ENCODE results near the gene NR2C1. TPM values are rescaled to one million over a fixed set of nuclear protein-coding genes. Genes with fewer than 3 reads are reported as not detected.

Gene NR2C1
- total RNA-seq, 1 experiment from 2014 or later: 45.2 TPM

DNA sequence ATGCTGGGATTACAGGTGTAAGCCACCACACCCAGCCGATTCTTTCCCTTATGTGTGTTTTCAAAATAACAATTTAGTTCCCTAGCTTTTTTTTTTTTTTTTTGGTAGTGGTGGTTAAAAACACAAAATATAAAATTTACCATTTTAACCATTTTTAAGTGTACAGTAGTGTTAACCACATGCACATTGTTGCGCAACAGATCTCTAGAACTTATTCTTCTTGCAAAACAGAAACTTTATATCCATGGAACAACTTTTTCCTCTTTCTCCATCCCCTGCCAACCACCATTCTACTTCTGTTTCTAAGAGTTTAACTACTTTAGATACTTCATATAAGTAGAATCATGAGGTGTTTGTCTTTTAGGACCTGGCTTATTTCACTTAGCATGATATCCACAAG, 68.8 kb downstream of the NR2C1 start:
- no peak for DNase-seq
- Histone ChIP-seq H4K20me1 (ENCODE audit: insufficient read depth, low read depth, low read length) (peaks cover 3% of the 10 kb centered on the region; the same call in 1 of the 2 replicates), H3K4me2 (ENCODE audit: low read depth, low read length, poor library complexity, severe bottlenecking) (peak overlapping the region; percentile 99), H3K4me3 (ENCODE audit: low read length) (no peak overlapping the region; the same call in 1 of the 2 replicates), H3K27ac (ENCODE audit: low read length) (no peak overlapping the region), H2AFZ (ENCODE audit: low read length) (no peak overlapping the region), H3K4me1 (ENCODE audit: low read length) (peaks cover 30% of the 10 kb centered on the region), H3K9me2 (replicated peaks; ENCODE audit: insufficient read depth, low read length) (no peaks in the 10 kb centered on the region), H3K9ac (ENCODE audit: low read length) (no peak overlapping the region), H3K36me3 (ENCODE audit: insufficient read depth, low read length) (peaks cover 16% of the 10 kb centered on the region), H3K27me3 (ENCODE audit: low read length) (no peaks in the 10 kb centered on the region), H3K79me2 (ENCODE audit: low read length) (peaks cover 38% of the 10 kb centered on the region), H3K9me3 (ENCODE audit: low read length) (0 out of 2 replicates have a peak, but pooled peaks cover 3% of the 10 kb centered on the region)

DNA sequence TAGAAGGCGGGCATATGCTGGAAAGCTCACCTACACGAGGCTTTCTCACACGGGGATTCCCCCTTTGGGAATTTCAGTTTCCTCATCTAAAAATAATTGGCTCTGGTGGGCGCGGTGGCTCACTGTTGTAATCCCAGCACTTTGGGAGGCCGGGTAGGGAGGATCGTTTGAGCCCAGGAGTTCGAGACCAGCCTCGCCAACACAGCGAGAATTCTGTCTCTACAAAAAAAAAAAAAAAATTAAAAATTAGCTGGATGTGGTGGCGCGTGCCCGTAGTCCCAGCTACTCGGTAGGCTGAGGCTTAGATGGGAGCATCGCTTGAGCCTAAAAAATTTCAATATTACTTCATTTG, 69.5 kb downstream of the NR2C1 start:
- H3K4me1 ChIP-seq (ENCODE audit: low read length): peaks cover 36% of the 10 kb centered on the region
- peaks cover 20% of the 10 kb centered on the region for H3K36me3 ChIP-seq (ENCODE audit: insufficient read depth, low read length)

DNA sequence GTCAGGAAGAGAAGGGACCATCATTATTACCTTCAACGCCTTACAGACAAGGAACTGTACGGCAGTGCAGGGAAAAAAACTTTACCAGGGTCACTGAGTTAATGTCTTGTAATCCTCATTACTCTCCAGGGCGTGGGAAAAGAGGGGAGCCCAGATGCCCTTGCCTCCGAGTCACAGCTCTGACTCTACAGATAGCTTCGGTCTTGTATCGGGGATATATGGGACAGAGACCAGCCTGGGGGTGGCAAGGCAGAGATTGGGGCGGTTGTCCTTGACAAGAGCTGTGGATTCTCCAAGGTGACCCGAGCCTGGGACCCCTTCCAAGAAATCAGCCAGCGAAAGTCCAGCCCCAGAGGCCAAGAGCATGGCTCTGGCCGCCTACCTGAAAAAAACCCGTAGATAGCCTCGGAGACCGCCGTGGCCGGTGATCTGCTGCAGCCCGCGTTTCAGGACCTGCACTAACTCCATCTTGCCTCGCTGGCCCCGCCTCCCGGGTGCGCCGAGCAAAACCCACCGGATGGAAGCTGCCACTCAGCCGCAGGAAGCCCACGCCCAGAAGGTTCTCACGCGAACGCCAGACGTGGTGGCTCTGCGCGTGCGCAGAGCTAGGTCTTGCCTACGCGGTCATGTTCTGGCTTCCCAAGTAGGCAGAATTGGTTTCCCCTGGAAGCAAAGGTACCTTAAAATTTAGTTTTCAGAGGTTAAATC, 70.1 kb downstream of the NR2C1 start, which contains the start of gene NDUFA12:
Gene NDUFA12, minus strand, starts transcription at position 485 of the 708 bp plus-strand sequence. Its CDS starts 17 bp downstream, at position 468.
- DNase-seq: peak; percentile 98
- no peaks in the 10 kb centered on the region for H3K27me3 ChIP-seq (ENCODE audit: low read length)
- peaks cover 24% of the 10 kb centered on the region for H3K36me3 ChIP-seq (ENCODE audit: insufficient read depth, low read length)
- H3K9ac ChIP-seq (ENCODE audit: low read length): peak within 1 kb of the TSS; percentile 87
- peak within 1 kb of the TSS; percentile 99 for H3K4me2 ChIP-seq (ENCODE audit: low read depth, low read length, poor library complexity, severe bottlenecking)
- peak within 1 kb of the TSS; percentile 96 for H3K4me3 ChIP-seq (ENCODE audit: low read length)
- H3K79me2 ChIP-seq (ENCODE audit: low read length): peaks cover 51% of the 10 kb centered on the region
- H3K4me1 ChIP-seq (ENCODE audit: low read length): peaks cover 41% of the 10 kb centered on the region
- 0 out of 2 replicates have a peak, but pooled peaks cover 3% of the 10 kb centered on the region for H3K9me3 ChIP-seq (ENCODE audit: low read length)
- H2AFZ ChIP-seq (ENCODE audit: low read length): peak within 1 kb of the TSS; percentile 36; the same call in 1 of the 2 replicates
- peaks cover 3% of the 10 kb centered on the region; the same call in 1 of the 2 replicates for H4K20me1 ChIP-seq (ENCODE audit: insufficient read depth, low read depth, low read length)
- H3K9me2 ChIP-seq (replicated peaks; ENCODE audit: insufficient read depth, low read length): no peaks in the 10 kb centered on the region
- peak within 1 kb of the TSS; percentile 76 for H3K27ac ChIP-seq (ENCODE audit: low read length)

More for the DNA sequence above, 69.5 kb downstream of the NR2C1 start:
- no peaks in the 10 kb centered on the region for H3K9me2 ChIP-seq (replicated peaks; ENCODE audit: insufficient read depth, low read length)
- H3K79me2 ChIP-seq (ENCODE audit: low read length): peaks cover 45% of the 10 kb centered on the region
- peak overlapping the region; percentile 87 for H3K9ac ChIP-seq (ENCODE audit: low read length)
- H3K27ac ChIP-seq (ENCODE audit: low read length): no peak overlapping the region
- H3K4me2 ChIP-seq (ENCODE audit: low read depth, low read length, poor library complexity, severe bottlenecking): peak overlapping the region; percentile 99
- peak overlapping the region; percentile 96 for H3K4me3 ChIP-seq (ENCODE audit: low read length)
- 0 out of 2 replicates have a peak overlapping the region, but pooled peaks have one; percentile 23 for H2AFZ ChIP-seq (ENCODE audit: low read length)
- H3K27me3 ChIP-seq (ENCODE audit: low read length): no peaks in the 10 kb centered on the region
- peaks cover 3% of the 10 kb centered on the region; the same call in 1 of the 2 replicates for H4K20me1 ChIP-seq (ENCODE audit: insufficient read depth, low read depth, low read length)
- 0 out of 2 replicates have a peak, but pooled peaks cover 3% of the 10 kb centered on the region for H3K9me3 ChIP-seq (ENCODE audit: low read length)
- no peak for DNase-seq

DNA sequence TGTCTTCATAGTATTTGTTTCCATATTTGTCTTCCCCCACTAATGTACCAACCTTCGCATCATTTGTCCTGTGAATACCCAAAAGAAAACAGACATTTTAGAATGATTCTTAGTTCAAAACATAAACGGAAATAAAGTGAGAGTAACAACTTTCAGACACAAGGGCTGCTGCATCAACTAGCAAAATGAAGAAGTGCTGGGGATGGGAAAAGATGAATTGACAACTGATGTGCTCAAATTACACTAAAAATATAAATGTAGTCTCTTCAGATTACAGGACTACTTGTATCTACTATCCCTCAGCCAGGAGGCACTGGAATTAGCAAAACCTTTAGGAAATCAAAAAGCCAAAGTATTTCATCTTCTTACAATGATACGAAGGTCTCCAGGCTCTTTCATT, 70.7 kb downstream of the NR2C1 start:
- Histone ChIP-seq H3K27me3 (ENCODE audit: low read length) (no peaks in the 10 kb centered on the region), H3K4me1 (ENCODE audit: low read length) (peaks cover 47% of the 10 kb centered on the region), H3K4me2 (ENCODE audit: low read depth, low read length, poor library complexity, severe bottlenecking) (peak overlapping the region; percentile 99), H3K36me3 (ENCODE audit: insufficient read depth, low read length) (peaks cover 24% of the 10 kb centered on the region), H3K9me2 (replicated peaks; ENCODE audit: insufficient read depth, low read length) (no peaks in the 10 kb centered on the region), H3K79me2 (ENCODE audit: low read length) (peaks cover 57% of the 10 kb centered on the region), H3K9ac (ENCODE audit: low read length) (peak overlapping the region; percentile 87), H4K20me1 (ENCODE audit: insufficient read depth, low read depth, low read length) (peaks cover 3% of the 10 kb centered on the region; the same call in 1 of the 2 replicates), H2AFZ (ENCODE audit: low read length) (no peak overlapping the region; the same call in 1 of the 2 replicates), H3K4me3 (ENCODE audit: low read length) (peak overlapping the region; percentile 96), H3K9me3 (ENCODE audit: low read length) (0 out of 2 replicates have a peak, but pooled peaks cover 3% of the 10 kb centered on the region), H3K27ac (ENCODE audit: low read length) (peak overlapping the region; percentile 76)
- peak; percentile 61 for DNase-seq

DNA sequence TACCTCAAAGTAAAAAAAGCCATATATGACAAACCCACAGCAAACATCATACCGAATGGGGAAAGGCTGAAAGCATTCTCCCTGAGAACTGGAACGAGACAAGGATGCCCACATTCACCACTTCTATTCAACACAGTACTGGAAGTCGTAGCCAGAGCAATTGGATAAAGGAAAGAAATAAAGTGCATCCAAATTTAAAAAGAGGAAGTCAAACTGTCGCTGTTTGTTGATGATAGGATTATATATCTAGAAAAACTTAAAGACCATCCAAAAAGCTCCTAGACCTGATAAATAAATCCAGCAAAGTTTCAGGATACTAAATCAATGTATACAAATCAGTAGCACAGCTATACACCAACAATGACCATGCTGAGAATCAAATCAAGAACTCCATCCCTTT, 75.1 kb downstream of the NR2C1 start:
- H3K9ac ChIP-seq (ENCODE audit: low read length): no peak overlapping the region
- peaks cover 3% of the 10 kb centered on the region; the same call in 1 of the 2 replicates for H4K20me1 ChIP-seq (ENCODE audit: insufficient read depth, low read depth, low read length)
- no peak overlapping the region for H2AFZ ChIP-seq (ENCODE audit: low read length)
- H3K4me1 ChIP-seq (ENCODE audit: low read length): peaks cover 43% of the 10 kb centered on the region
- H3K4me3 ChIP-seq (ENCODE audit: low read length): no peak overlapping the region
- no peak for DNase-seq
- H3K27me3 ChIP-seq (ENCODE audit: low read length): no peaks in the 10 kb centered on the region
- peaks cover 52% of the 10 kb centered on the region for H3K36me3 ChIP-seq (ENCODE audit: insufficient read depth, low read length)
- H3K79me2 ChIP-seq (ENCODE audit: low read length): peaks cover 90% of the 10 kb centered on the region
- H3K9me2 ChIP-seq (replicated peaks; ENCODE audit: insufficient read depth, low read length): no peaks in the 10 kb centered on the region
- no peak overlapping the region for H3K27ac ChIP-seq (ENCODE audit: low read length)
- H3K9me3 ChIP-seq (ENCODE audit: low read length): no peaks in the 10 kb centered on the region
- no peak overlapping the region for H3K4me2 ChIP-seq (ENCODE audit: low read depth, low read length, poor library complexity, severe bottlenecking)

DNA sequence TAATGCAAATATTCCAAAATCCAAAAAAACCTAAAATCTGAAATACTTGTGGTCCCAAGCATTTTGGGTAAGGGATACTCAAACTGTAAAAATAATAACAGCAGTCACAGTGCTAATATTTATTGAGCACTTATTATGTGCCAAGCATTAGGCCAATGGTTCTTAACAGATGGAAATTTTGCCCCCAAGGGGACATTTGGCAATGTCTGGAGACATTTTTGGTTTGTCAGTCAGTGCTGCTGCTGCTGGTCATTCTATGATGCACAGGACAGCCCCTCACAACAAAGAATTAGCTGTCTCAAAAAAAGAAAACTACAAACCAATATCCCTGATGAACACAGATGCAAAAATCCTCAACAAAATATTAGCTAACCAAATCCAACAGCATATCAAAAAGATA, 75.7 kb downstream of the NR2C1 start:
- Histone ChIP-seq H3K4me2 (ENCODE audit: low read depth, low read length, poor library complexity, severe bottlenecking) (no peak overlapping the region), H2AFZ (ENCODE audit: low read length) (no peak overlapping the region), H3K9ac (ENCODE audit: low read length) (no peak overlapping the region), H3K27ac (ENCODE audit: low read length) (no peak overlapping the region), H3K9me3 (ENCODE audit: low read length) (no peaks in the 10 kb centered on the region), H3K27me3 (ENCODE audit: low read length) (no peaks in the 10 kb centered on the region), H3K4me3 (ENCODE audit: low read length) (no peak overlapping the region), H3K36me3 (ENCODE audit: insufficient read depth, low read length) (peaks cover 52% of the 10 kb centered on the region), H3K79me2 (ENCODE audit: low read length) (peaks cover 86% of the 10 kb centered on the region), H3K9me2 (replicated peaks; ENCODE audit: insufficient read depth, low read length) (no peaks in the 10 kb centered on the region), H3K4me1 (ENCODE audit: low read length) (peaks cover 43% of the 10 kb centered on the region), H4K20me1 (ENCODE audit: insufficient read depth, low read depth, low read length) (peaks cover 3% of the 10 kb centered on the region; the same call in 1 of the 2 replicates)
- no peak for DNase-seq

DNA sequence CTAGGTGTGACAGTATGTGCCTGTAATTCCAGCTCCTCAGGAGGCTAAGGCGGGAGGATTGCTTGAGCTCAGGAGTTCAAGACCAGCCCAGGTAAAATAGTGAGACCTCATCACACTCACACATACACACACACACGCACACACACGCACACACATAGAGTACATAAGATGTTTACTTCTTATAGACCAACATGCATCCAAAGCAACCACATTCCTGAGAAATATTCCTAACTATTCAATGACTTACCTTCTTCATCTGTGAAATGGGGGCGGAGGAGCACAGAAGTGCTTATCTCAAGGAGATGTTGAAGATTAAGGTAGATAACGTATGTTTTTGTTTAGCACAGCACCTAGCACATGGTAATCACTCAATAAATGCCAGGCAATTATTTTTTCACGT, 76.4 kb downstream of the NR2C1 start:
- no peak for DNase-seq
- no peaks in the 10 kb centered on the region for H3K27me3 ChIP-seq (ENCODE audit: low read length)
- no peak overlapping the region for H3K4me3 ChIP-seq (ENCODE audit: low read length)
- no peak overlapping the region for H3K4me2 ChIP-seq (ENCODE audit: low read depth, low read length, poor library complexity, severe bottlenecking)
- H3K9me2 ChIP-seq (replicated peaks; ENCODE audit: insufficient read depth, low read length): no peaks in the 10 kb centered on the region
- H4K20me1 ChIP-seq (ENCODE audit: insufficient read depth, low read depth, low read length): no peaks in the 10 kb centered on the region
- peaks cover 37% of the 10 kb centered on the region for H3K4me1 ChIP-seq (ENCODE audit: low read length)
- no peak overlapping the region for H2AFZ ChIP-seq (ENCODE audit: low read length)
- no peak overlapping the region for H3K27ac ChIP-seq (ENCODE audit: low read length)
- H3K9me3 ChIP-seq (ENCODE audit: low read length): no peaks in the 10 kb centered on the region
- H3K9ac ChIP-seq (ENCODE audit: low read length): no peak overlapping the region
- H3K36me3 ChIP-seq (ENCODE audit: insufficient read depth, low read length): peaks cover 52% of the 10 kb centered on the region
- H3K79me2 ChIP-seq (ENCODE audit: low read length): peaks cover 86% of the 10 kb centered on the region

DNA sequence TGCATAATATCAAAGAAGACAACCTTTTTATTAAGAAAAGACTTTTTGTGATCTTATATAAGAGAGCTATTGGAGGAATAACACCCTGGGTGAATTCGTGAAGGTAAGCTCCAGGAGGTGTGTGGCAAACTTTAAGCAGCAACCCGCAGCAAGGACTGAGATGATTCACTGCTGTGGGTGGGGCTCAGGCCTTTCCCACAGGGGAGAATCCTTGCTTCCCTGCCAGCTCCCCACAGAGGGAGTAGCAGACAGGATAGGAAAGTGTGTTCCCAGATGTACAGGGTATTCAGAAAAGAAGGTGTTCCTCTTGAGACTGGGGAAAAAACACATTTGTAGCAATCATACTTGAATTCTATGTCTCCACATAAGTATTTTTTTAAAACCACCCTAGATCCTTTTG, 79.1 kb downstream of the NR2C1 start:
- Histone ChIP-seq H3K27me3 (ENCODE audit: low read length) (no peaks in the 10 kb centered on the region), H3K79me2 (ENCODE audit: low read length) (peaks cover 79% of the 10 kb centered on the region), H4K20me1 (ENCODE audit: insufficient read depth, low read depth, low read length) (no peaks in the 10 kb centered on the region), H3K9ac (ENCODE audit: low read length) (no peak overlapping the region), H2AFZ (ENCODE audit: low read length) (no peak overlapping the region), H3K4me1 (ENCODE audit: low read length) (peaks cover 18% of the 10 kb centered on the region), H3K4me2 (ENCODE audit: low read depth, low read length, poor library complexity, severe bottlenecking) (no peak overlapping the region), H3K36me3 (ENCODE audit: insufficient read depth, low read length) (peaks cover 42% of the 10 kb centered on the region), H3K4me3 (ENCODE audit: low read length) (no peak overlapping the region), H3K27ac (ENCODE audit: low read length) (no peak overlapping the region), H3K9me3 (ENCODE audit: low read length) (no peaks in the 10 kb centered on the region), H3K9me2 (replicated peaks; ENCODE audit: insufficient read depth, low read length) (no peaks in the 10 kb centered on the region)
- no peak for DNase-seq
